Measurements from ENCODE around the gene ZBTB32. TPM values are rescaled to one million over a fixed set of nuclear protein-coding genes. Genes with fewer than 3 reads are reported as not detected.

The ZBTB32 gene
- total and polyA plus RNA-seq, 12 donors = 0.03 to 0.12 TPM; not detected in 10

DNA sequence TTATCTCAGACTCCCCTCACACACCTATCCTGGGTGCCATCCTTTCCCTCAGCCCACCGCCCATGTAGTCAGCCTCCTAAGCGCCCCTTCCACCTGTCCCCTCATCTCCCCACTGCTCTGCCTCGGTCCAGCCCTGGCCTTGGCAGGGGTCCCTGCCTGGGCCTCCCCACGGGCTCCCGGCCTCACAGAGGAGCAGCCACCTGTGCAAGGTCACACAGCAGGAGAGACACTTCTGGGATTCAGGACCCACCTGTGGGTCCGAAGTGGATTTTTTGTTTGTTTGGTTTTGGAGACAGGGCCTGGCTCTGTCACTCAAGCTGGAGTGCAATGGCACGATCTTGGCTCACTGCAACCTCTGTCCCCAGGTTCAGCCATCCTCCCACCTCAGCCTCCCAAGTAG, 38.8 kb upstream of the ZBTB32 start:
- DNase-seq = no peak
- H3K27ac ChIP-seq = no peak overlapping the region
- no peak overlapping the region for H3K4me3 ChIP-seq
- H3K27me3 ChIP-seq = peaks cover 0 to 5% (median 0%) of the 10 kb centered on the region in 7 donors
- peaks cover 0 to 55% (median 6%) of the 10 kb centered on the region in 9 donors for H3K36me3 ChIP-seq
- TF ChIP-seq CTCF (IDR thresholded peaks at IDR 0.05) = no peak
- peak in 1 of 8 donors; percentile 30 for ATAC-seq
- 76 to 89% methylated on average over 7 of the region's 7 CpGs for WGBS, 2 donors
- intact Hi-C loops (cut with DNase I) = no loop called here
- no peaks in the 10 kb centered on the region for H3K9me3 ChIP-seq
- no peaks in the 10 kb centered on the region for H3K4me1 ChIP-seq

DNA sequence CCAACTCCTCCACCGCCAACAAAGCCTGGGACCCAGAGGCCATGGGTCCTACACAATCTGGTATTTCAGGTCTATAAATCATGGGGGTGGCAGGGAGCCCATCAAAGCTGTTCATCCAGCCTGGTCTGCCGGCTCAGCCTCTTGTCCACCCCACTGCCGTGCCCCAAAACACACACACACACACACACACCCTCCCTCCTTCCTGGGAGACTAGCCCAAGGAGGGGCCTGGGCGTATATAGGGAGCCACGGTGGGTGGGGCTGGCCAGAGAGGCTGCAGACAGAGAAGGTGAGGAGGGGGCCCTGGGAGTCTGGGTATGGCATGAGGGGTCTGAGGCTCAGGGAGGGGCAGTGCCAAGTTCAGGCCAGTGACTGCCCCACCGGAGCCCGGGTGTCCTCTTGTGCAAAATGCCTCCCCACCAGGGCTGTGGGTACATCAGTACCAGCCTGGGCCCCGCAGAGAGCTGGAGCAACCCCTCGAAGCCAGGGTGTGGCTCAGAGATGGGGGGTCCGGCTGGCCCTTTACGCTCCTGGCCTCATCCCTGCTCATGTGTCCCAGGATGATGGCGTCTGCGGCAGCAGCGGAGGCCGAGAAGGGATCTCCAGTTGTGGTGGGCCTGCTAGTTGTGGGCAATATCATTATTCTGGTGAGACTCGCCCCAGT, 38.0 kb upstream of the ZBTB32 start, which contains the start of gene UPK1A:
Gene UPK1A (plus strand): TSS at position 267 of the 663 bp plus-strand sequence. CDS start 296 bp downstream, at position 563.
- 69 to 76% methylated on average over 16 of the region's 16 CpGs for WGBS, 2 donors
- DNase-seq (no peak), ATAC-seq (peak in 5 of 8 donors; percentile 6 to 56 (median 16))
- no peaks in the 10 kb centered on the region for H3K9me3 ChIP-seq
- no peak within 1 kb of the TSS for H3K27ac ChIP-seq
- no peaks in the 10 kb centered on the region for H3K4me1 ChIP-seq
- H3K36me3 ChIP-seq = peaks cover 0 to 47% (median 6%) of the 10 kb centered on the region in 9 donors
- TF ChIP-seq CTCF (IDR thresholded peaks at IDR 0.05) = no peak
- no peak within 1 kb of the TSS for H3K4me3 ChIP-seq
- intact Hi-C loops (cut with DNase I) = no loop called here
- H3K27me3 ChIP-seq = peaks cover 0 to 10% (median 0%) of the 10 kb centered on the region in 7 donors

- H3K27me3 ChIP-seq = peaks cover 0 to 40% (median 32%) of the 10 kb centered on the region in 7 donors
- no peak for TF ChIP-seq CTCF (IDR thresholded peaks at IDR 0.05)
- H3K4me3 ChIP-seq = no peak overlapping the region
- ATAC-seq (no peak), DNase-seq (no peak)
- no peak overlapping the region for H3K27ac ChIP-seq
- peaks cover 0 to 9% (median 0%) of the 10 kb centered on the region in 9 donors for H3K4me1 ChIP-seq
- peaks cover 0 to 15% (median 0%) of the 10 kb centered on the region in 9 donors for H3K36me3 ChIP-seq
- intact Hi-C loops (cut with DNase I) = no loop called here
- H3K9me3 ChIP-seq = no peaks in the 10 kb centered on the region
- 73 to 81% methylated on average over 6 of the region's 6 CpGs for WGBS, 2 donors
Observed at GRCh38 chr19:35669566-35669965, 34.8 kb upstream of the ZBTB32 start.

DNA sequence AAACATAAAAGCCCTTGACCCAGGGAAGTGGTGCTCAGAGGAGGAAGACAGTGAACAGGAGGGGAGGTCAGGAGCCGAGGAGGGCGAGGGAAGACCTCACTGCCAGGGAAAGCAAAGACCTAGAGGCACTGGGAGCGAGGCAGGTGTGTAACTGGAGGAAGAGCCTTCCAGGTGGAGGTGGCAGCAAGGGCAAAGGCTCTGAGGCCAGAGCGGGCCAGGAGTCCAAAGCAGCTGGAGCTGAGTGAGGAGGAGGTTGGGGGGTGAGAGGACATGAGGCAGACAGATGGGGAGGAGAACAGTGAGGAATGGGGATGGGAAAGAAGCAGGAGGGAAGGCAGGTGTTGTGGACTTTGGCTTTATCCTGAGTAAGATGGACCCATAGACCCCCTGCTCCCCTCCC, 34.4 kb upstream of the ZBTB32 start:
- no peak for TF ChIP-seq CTCF (IDR thresholded peaks at IDR 0.05)
- H3K4me1 ChIP-seq = peaks cover 0 to 9% (median 0%) of the 10 kb centered on the region in 9 donors
- no peak overlapping the region for H3K4me3 ChIP-seq
- H3K9me3 ChIP-seq = no peaks in the 10 kb centered on the region
- ATAC-seq (no peak), DNase-seq (no peak)
- intact Hi-C loops (cut with DNase I) = no loop called here
- H3K27ac ChIP-seq = no peak overlapping the region
- peaks cover 0 to 11% (median 0%) of the 10 kb centered on the region in 9 donors for H3K36me3 ChIP-seq
- 62 to 66% methylated on average over 4 of the region's 4 CpGs for WGBS, 2 donors
- peaks cover 0 to 44% (median 36%) of the 10 kb centered on the region in 7 donors for H3K27me3 ChIP-seq
